GM12865 (cell line): ENCODE data around the gene P2RX2.
A peak's percentile ranks its signal among the peaks of the same experiment; 100 is the strongest.

Source experiments
- DNase-seq: peaks from one replicate; pipeline ENCODE4 v3.0.0; 2010; ENCODE audit warnings: low read depth
- H3K4me3 ChIP-seq: 2 replicates; pipeline ENCODE4 v1.5.1; 2011; ENCODE audit warnings: mild to moderate bottlenecking, low read depth, low read length, control low read depth
- TF ChIP-seq, protein P1 (sequence below): IDR thresholded peaks from 2 replicates; pipeline ENCODE4 v1.5.1; 2011; ENCODE audit warnings: low read length, control low read depth, low read depth, inconsistent platforms; ENCODE audit not compliant: insufficient read depth; ENCODE audit errors: missing control alignments

P2RX2 gene

DNA sequence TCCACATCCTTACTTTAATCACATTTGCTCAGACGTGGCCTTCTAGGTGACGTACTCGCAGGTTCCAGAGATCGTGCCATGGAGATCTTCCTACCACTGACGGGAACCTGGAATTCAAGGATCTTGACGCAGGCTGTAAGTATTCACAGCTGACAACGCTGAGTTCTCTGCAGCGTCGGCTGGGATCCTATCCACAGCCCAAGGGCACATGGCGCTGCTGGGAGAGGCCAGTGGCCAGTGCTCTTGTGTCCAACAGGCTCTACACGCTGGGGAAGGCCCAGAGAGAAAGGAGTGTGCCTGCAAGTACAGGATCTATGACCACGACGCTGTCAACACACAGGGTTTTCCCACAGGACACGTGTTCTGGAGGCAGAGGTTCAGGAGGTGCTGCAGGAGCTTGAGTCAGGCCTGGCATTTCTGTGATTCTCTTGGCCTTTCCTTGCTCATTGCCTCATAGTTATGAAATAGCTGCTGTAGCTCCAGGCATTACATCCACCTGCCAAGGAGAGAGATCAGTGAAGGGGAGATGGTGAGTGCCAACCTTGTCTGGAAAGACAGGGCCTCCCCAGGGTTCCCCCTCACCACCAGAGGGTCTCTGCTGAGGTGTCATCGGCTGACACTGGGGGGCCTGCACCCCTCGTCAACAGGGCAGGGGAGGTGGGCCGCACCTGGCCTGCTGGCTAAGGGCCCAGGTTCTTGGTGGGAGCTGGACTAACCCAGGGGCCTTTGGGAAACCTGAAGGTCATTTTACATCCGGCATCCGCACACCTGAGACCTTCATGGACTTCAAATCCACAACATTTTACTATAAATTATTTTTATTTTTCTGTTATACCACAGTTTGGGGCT, 29.5 kb upstream of the P2RX2 start:
- TF ChIP-seq, protein P1, sequence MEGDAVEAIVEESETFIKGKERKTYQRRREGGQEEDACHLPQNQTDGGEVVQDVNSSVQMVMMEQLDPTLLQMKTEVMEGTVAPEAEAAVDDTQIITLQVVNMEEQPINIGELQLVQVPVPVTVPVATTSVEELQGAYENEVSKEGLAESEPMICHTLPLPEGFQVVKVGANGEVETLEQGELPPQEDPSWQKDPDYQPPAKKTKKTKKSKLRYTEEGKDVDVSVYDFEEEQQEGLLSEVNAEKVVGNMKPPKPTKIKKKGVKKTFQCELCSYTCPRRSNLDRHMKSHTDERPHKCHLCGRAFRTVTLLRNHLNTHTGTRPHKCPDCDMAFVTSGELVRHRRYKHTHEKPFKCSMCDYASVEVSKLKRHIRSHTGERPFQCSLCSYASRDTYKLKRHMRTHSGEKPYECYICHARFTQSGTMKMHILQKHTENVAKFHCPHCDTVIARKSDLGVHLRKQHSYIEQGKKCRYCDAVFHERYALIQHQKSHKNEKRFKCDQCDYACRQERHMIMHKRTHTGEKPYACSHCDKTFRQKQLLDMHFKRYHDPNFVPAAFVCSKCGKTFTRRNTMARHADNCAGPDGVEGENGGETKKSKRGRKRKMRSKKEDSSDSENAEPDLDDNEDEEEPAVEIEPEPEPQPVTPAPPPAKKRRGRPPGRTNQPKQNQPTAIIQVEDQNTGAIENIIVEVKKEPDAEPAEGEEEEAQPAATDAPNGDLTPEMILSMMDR = no peak
- no peak for DNase-seq
- H3K4me3 ChIP-seq = no peak overlapping the region

DNA sequence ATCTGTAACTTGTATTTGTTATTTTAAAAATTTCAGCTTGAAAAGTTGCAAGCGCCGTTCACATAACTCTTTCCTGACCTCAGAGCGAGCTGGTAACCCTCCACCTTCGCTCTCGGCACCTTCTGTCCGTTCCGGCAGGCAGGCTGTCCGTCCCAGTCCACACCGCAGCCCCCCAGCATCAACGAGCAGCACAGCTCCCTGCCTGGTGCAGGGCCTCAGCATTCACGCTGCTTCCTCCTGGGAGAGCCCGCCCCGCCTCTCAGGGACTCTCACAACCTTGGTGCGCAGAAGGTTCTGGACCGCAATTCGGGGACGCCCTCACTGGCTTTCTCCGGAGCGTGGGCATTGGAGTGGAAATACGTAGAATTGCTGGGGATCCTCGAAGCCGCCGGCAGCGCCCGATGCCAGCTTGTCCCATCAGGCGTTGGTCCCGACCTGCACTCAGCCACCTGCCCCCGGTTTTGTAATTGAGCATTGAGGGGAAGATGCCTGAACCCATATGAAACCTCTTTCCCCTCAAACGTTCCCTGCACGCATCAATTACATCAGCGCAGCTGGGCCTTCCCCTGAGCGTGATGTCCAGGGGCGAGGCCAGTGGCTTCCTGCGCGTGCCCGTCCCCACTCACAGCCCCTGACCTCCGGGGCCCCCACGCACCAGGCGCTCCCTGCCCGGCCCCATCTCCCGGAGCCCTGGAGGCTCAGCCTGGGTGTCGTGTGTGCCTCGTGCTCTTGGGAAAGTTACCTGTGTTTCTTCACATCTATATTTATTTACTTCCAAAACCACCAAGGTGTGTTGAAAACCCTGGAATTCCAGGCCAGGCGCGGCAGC, 27.3 kb upstream of the P2RX2 start:
- TF ChIP-seq, protein P1 = no peak
- no peak overlapping the region for H3K4me3 ChIP-seq
- DNase-seq = no peak

DNA sequence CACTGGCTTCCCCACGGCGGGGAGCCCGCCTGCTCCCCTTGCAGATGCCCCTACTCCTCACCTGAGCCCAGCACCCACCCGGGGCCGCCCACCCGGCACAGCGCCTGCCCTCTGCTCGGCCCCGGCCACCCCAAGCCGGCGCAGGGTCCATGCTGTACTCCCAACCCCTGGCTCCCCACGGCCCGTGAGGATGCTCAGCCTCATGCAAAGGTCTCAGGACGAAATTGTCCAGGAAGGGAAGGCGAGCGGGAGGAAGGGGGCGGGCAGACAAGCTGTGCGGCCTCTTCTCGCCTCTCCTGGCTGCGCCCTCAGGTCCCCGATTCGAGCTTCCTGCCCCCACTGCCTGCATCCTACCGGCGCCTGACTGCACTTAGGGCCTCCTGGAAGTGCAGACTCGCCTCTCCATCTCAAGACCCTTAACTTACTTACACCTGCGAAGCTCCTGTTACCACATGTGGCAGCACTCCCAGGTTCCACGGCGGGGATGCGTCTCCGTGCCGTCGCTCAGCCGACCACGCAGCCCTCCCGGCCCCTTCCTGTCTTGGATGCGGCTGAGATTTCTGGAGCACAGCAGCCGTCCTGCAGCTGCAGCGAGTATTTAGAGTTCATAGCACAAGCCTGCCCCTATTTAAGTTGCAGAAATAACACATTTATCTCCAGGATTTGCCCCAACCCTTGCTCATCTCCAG, 26.1 kb upstream of the P2RX2 start:
- no peak for DNase-seq
- TF ChIP-seq, protein P1 = no peak
- no peak overlapping the region for H3K4me3 ChIP-seq

- H3K4me3 ChIP-seq = no peak overlapping the region
- TF ChIP-seq, protein P1 = no peak
- DNase-seq = no peak
Measured at GRCh38 chr12:132593071-132593470, 25.5 kb upstream of the P2RX2 start.

DNA sequence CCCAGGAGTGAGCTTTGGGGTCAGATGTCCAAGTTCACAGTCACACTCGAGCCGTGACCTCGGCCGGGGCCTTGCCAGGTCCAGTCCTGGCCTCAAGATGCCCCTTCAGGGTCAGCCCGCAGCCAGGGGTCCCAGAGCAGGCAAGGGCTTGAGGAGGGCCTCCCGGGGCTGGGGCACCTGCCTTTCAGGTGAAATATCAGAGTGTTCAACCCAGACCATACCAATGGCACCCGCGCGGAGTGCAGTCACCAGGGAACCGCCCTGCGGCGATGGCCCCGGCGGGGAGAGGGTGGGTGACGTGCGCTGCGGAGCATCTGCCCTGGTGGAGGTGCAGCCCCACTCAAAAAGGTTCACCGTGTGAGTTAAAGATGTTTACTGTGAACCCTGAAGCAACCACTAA, 25.1 kb upstream of the P2RX2 start:
- no peak overlapping the region for H3K4me3 ChIP-seq
- no peak for DNase-seq

DNA sequence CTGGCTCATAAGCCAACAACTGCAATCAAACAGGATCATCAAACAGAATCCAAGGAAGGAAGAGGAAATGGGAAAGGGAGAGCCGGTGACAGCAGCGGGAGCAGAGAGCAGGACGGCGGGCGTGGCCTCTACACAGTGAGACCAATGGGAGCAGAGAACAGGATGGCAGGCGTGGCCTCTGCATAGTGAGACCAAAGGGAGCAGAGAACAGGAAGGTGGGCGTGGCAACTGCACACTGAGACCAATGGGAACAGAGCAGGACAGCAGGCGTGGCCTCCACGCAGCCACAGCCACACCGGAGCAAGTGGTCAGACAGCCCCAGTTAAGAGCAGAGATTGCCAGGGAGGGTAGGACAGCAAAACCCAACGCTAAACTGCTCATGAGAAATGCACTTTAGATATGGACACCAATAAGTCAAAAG, 24.6 kb upstream of the P2RX2 start:
- peak; percentile 42 for DNase-seq
- H3K4me3 ChIP-seq = no peak overlapping the region
- TF ChIP-seq, protein P1 = no peak

More for the DNA sequence above, 25.1 kb upstream of the P2RX2 start:
- TF ChIP-seq, protein P1 = no peak
